ENCODE data around the gene ALDH16A1.

GRCh38 chr19:49472936-49473335, 19.9 kb downstream of the ALDH16A1 start:
- TF ChIP-seq, protein P1, sequence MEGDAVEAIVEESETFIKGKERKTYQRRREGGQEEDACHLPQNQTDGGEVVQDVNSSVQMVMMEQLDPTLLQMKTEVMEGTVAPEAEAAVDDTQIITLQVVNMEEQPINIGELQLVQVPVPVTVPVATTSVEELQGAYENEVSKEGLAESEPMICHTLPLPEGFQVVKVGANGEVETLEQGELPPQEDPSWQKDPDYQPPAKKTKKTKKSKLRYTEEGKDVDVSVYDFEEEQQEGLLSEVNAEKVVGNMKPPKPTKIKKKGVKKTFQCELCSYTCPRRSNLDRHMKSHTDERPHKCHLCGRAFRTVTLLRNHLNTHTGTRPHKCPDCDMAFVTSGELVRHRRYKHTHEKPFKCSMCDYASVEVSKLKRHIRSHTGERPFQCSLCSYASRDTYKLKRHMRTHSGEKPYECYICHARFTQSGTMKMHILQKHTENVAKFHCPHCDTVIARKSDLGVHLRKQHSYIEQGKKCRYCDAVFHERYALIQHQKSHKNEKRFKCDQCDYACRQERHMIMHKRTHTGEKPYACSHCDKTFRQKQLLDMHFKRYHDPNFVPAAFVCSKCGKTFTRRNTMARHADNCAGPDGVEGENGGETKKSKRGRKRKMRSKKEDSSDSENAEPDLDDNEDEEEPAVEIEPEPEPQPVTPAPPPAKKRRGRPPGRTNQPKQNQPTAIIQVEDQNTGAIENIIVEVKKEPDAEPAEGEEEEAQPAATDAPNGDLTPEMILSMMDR (conservative IDR thresholded peaks at IDR 0.05 in 1 of 2, IDR thresholded peaks at IDR 0.05 in 1 of 2; ENCODE audit: low read depth in 1 of 2, low read length in 2 of 2): no peak
- no peak for TF ChIP-seq EZH2 (IDR thresholded peaks at IDR 0.05; ENCODE audit: low read length, missing control alignments)
